OCI-LY3 (cell line): ENCODE measurements around the gene C2CD4A.

Experiments used
- EZH2phosphoT487 ChIP-seq: fragments of 200-600 bp; shearing (Covaris generic); IDR thresholded peaks from 2 replicates; pipeline ENCODE4 v1.6.1; 2018; ENCODE audit warnings: antibody characterized with exemption, mixed run types, low read depth
- TF ChIP-seq, protein P1 (sequence below): fragments of 200-600, 300-600 bp; sonication (generic); IDR thresholded peaks from 2 replicates; pipeline ENCODE4 v1.5.1; 2014; ENCODE audit warnings: antibody characterized with exemption, low read length, low read depth

DNA sequence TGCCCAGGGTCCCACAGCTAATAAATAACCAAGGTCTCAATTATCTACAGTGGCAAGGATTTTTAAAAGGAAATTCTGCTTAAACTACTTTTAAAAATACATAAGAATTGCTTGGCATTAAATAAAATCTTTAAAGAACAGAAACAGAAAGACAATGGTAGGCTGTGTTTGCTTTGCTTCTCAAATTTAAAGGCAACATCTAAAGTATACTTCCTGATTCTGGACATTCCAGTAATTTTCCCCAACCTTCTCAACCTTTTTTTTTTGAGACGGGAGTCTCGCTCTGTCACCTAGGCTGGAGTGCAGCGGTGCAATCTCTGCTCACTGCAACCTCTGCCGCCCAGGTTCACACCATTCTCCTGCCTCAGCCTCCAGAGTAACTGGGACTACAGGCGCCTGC is 11.8 kb upstream of the C2CD4A start:
- TF ChIP-seq, protein P1, sequence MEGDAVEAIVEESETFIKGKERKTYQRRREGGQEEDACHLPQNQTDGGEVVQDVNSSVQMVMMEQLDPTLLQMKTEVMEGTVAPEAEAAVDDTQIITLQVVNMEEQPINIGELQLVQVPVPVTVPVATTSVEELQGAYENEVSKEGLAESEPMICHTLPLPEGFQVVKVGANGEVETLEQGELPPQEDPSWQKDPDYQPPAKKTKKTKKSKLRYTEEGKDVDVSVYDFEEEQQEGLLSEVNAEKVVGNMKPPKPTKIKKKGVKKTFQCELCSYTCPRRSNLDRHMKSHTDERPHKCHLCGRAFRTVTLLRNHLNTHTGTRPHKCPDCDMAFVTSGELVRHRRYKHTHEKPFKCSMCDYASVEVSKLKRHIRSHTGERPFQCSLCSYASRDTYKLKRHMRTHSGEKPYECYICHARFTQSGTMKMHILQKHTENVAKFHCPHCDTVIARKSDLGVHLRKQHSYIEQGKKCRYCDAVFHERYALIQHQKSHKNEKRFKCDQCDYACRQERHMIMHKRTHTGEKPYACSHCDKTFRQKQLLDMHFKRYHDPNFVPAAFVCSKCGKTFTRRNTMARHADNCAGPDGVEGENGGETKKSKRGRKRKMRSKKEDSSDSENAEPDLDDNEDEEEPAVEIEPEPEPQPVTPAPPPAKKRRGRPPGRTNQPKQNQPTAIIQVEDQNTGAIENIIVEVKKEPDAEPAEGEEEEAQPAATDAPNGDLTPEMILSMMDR, result no peak
- no peak for TF ChIP-seq EZH2phosphoT487
